Measurements from ENCODE around the gene BRINP3.
A peak's percentile ranks its signal among the peaks of the same experiment; 100 is the strongest.

The BRINP3 gene

GRCh38 chr1:190320952-190321351 is 156.7 kb downstream of the BRINP3 start:
- H3K36me3 Mint-ChIP-seq (ENCODE audit: low read depth): no peaks in the 10 kb centered on the region
- peak; percentile 31 to 55 (median 37) for TF ChIP-seq CTCF (IDR thresholded peaks at IDR 0.05; ENCODE audit: unreplicated experiment in 3 of 3)
- H3K4me1 Mint-ChIP-seq: no peaks in the 10 kb centered on the region
- no peak overlapping the region for H3K27ac Mint-ChIP-seq
- no peak overlapping the region for H3K4me3 Mint-ChIP-seq
- H3K9me3 Mint-ChIP-seq: no peaks in the 10 kb centered on the region
- no peaks in the 10 kb centered on the region for H3K27me3 Mint-ChIP-seq (ENCODE audit: low read depth)

GRCh38 chr1:190312763-190313162 is 164.9 kb downstream of the BRINP3 start:
- Mint-ChIP-seq H3K4me3 (no peak overlapping the region), H3K9me3 (no peaks in the 10 kb centered on the region), H3K4me1 (no peaks in the 10 kb centered on the region), H3K27ac (no peak overlapping the region), H3K27me3 (ENCODE audit: low read depth) (no peaks in the 10 kb centered on the region), H3K36me3 (ENCODE audit: low read depth) (no peaks in the 10 kb centered on the region)
- TF ChIP-seq CTCF (IDR thresholded peaks at IDR 0.05; ENCODE audit: unreplicated experiment in 3 of 3): no peak

DNA sequence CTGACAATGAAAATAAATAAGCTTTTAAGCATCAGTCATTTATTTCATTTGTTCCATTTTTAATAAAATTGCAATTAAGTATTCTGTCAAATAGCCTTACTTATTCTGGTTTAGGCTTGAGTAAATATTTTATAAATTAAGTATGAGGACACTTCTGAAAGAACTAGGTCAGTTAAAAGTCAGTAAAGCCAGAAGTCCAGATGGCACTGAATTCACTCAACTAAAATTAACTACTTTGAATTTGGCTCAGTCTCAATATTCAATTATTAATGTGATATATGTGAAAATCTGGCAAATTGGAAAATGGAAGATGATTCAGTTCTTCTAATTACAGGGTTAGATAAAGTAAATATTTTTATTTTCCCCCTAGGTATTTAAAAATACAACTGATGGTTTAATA is 174.2 kb downstream of the BRINP3 start:
- H3K27me3 Mint-ChIP-seq (ENCODE audit: low read depth): no peaks in the 10 kb centered on the region
- H3K27ac Mint-ChIP-seq: no peak overlapping the region
- H3K4me1 Mint-ChIP-seq: no peaks in the 10 kb centered on the region
- TF ChIP-seq CTCF (IDR thresholded peaks at IDR 0.05; ENCODE audit: unreplicated experiment in 3 of 3): no peak
- H3K9me3 Mint-ChIP-seq: peaks cover 7% of the 10 kb centered on the region
- no peak overlapping the region for H3K4me3 Mint-ChIP-seq
- H3K36me3 Mint-ChIP-seq (ENCODE audit: low read depth): no peaks in the 10 kb centered on the region

DNA sequence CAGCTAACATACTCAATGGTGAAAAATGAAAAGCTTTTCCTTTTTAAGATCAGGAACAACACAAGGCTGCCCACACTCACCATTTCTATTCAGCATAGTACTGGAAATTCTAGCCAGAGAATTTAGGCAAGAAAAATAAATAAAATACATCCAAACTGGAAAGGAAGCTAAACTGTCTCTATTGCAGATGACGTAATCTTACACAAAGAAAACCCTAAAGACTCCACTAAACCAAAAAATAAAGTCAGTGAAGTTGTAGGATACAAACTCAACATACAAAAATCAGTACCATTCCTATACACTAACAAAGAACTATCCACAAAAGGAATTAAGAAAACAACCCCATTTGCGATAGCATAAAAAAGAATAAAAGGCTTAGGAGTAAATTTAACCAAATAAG is 181.2 kb downstream of the BRINP3 start:
- no peaks in the 10 kb centered on the region for H3K27me3 Mint-ChIP-seq (ENCODE audit: low read depth)
- H3K27ac Mint-ChIP-seq: no peak overlapping the region
- H3K4me3 Mint-ChIP-seq: no peak overlapping the region
- H3K9me3 Mint-ChIP-seq: peaks cover 9% of the 10 kb centered on the region
- no peaks in the 10 kb centered on the region for H3K4me1 Mint-ChIP-seq
- no peak for TF ChIP-seq CTCF (IDR thresholded peaks at IDR 0.05; ENCODE audit: unreplicated experiment in 3 of 3)
- H3K36me3 Mint-ChIP-seq (ENCODE audit: low read depth): no peaks in the 10 kb centered on the region

DNA sequence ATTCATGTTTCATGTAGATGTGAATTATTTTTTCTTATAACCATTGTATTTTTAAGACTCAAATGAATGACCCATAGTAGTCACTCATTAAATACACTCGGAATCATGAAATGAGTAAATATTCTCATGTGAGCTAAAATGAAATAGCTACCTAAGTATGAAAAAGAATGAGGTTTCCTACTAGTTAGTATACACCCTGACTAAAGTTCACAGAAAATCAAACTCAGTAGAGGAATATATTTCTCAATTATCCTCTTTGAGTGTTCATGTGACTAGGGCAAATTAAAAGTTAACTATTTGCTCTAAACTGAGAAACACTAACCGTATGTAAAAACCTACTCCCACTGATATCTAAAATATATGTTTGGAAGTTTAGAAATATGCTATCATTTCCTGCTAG is 187.8 kb downstream of the BRINP3 start:
- H3K27ac Mint-ChIP-seq: peak overlapping the region in 1 of 3 experiments; percentile 43
- H3K36me3 Mint-ChIP-seq (ENCODE audit: low read depth): no peaks in the 10 kb centered on the region

More for the DNA sequence above, 187.8 kb downstream of the BRINP3 start:
- no peaks in the 10 kb centered on the region for H3K9me3 Mint-ChIP-seq
- no peaks in the 10 kb centered on the region for H3K4me1 Mint-ChIP-seq
- no peaks in the 10 kb centered on the region for H3K27me3 Mint-ChIP-seq (ENCODE audit: low read depth)
- H3K4me3 Mint-ChIP-seq: no peak overlapping the region
- TF ChIP-seq CTCF (IDR thresholded peaks at IDR 0.05; ENCODE audit: unreplicated experiment in 3 of 3): no peak

Data from nephron (organoid).